HEK293T (cell line): Measurements from ENCODE around the gene TAAR6.

Experiments used
- ARNT ChIP-seq: fragments of 450-650 bp; IDR thresholded peaks from 2 replicates; pipeline ENCODE4 v1.6.1; 2017; ENCODE audit warnings: mild to moderate bottlenecking
- BHLHE40 ChIP-seq: fragments of 450-650 bp; IDR thresholded peaks from 2 replicates; pipeline ENCODE4 v1.6.1; 2016; ENCODE audit warnings: mild to moderate bottlenecking, moderate library complexity, borderline replicate concordance
- CTBP1 ChIP-seq: fragments of 450-650 bp; IDR thresholded peaks from 2 replicates; pipeline ENCODE4 v1.6.1; 2016; ENCODE audit warnings: borderline replicate concordance
- ELF4 ChIP-seq: fragments of 450-650 bp; IDR thresholded peaks from 2 replicates; pipeline ENCODE4 v1.6.1; 2017; ENCODE audit warnings: antibody characterized with exemption
- FOXA1 ChIP-seq: fragments of 450-650 bp; IDR thresholded peaks from 2 replicates; pipeline ENCODE4 v1.6.1; 2016; ENCODE audit warnings: mild to moderate bottlenecking
- FOXK2 ChIP-seq: fragments of 450-650 bp; IDR thresholded peaks from 2 replicates; pipeline ENCODE4 v1.6.1; 2016; ENCODE audit warnings: mild to moderate bottlenecking
- FOXM1 ChIP-seq: fragments of 450-650 bp; IDR thresholded peaks from 2 replicates; pipeline ENCODE4 v1.6.1; 2017; ENCODE audit warnings: mild to moderate bottlenecking, borderline replicate concordance
- HDGF ChIP-seq: fragments of 450-650 bp; IDR thresholded peaks from 2 replicates; pipeline ENCODE4 v1.6.1; 2017; ENCODE audit warnings: antibody characterized with exemption, borderline replicate concordance
- L3MBTL2 ChIP-seq: fragments of 450-650 bp; conservative IDR thresholded peaks from 2 replicates; pipeline ENCODE4 v1.6.1; 2016; ENCODE audit warnings: mild to moderate bottlenecking
- NFRKB ChIP-seq: fragments of 450-650 bp; IDR thresholded peaks from 2 replicates; pipeline ENCODE4 v1.6.1; 2016; ENCODE audit warnings: mild to moderate bottlenecking, moderate library complexity
- PKNOX1 ChIP-seq: fragments of 450-650 bp; IDR thresholded peaks from 2 replicates; pipeline ENCODE4 v1.6.1; 2016
- SP1 ChIP-seq: fragments of 450-650 bp; IDR thresholded peaks from 2 replicates; pipeline ENCODE4 v1.6.1; 2017
- SUZ12 ChIP-seq: fragments of 450-650 bp; IDR thresholded peaks from 2 replicates; pipeline ENCODE4 v1.6.1; 2016; ENCODE audit warnings: mild to moderate bottlenecking

- TF ChIP-seq ELF4 (no peak), HDGF (no peak), L3MBTL2 (no peak), FOXM1 (no peak), SP1 (no peak), BHLHE40 (no peak), FOXA1 (no peak), SUZ12 (no peak), ARNT (no peak), NFRKB (no peak), FOXK2 (no peak), PKNOX1 (no peak), CTBP1 (no peak)
Observed at GRCh38 chr6:132537977-132538376, 32.1 kb upstream of the TAAR6 start, which contains the start of gene TAAR9.
